Adrenal gland (tissue), 5 donors: ENCODE results near the gene LRP1B.

Experiments used
- CTCF ChIP-seq, 6 experiments: fragments of 450-650 bp in 4 of 6; fragments of 200-600 bp in 2 of 6; sonication (generic) in 1 of 6; IDR thresholded peaks; 1 replicate in 5 of 6; 2 replicates in 1 of 6; pipeline versions ENCODE4 v1.5.1 to v1.8.0; 2016 to 2021; ENCODE audit warnings: antibody characterized with exemption in 6 of 6, mild to moderate bottlenecking in 2 of 6, moderate library complexity in 1 of 6
- POLR2A ChIP-seq, 2 donors: fragments of 450-650 bp; IDR thresholded peaks; one replicate each; pipeline ENCODE4 v1.6.1; 2017; ENCODE audit warnings: antibody characterized with exemption in 2 of 2, mild to moderate bottlenecking in 2 of 2, moderate library complexity in 1 of 2
- donor health status: DM: no; HTN: no; CAD: no.

GRCh38 chr2:140744379-140744778 lies 1386.4 kb downstream of the LRP1B start:
- TF ChIP-seq CTCF (IDR thresholded peaks at IDR 0.05): no peak
- TF ChIP-seq POLR2A (IDR thresholded peaks at IDR 0.05): no peak
